ENCODE results near the gene TMEM184B.
"Not testable (repeated sequence)": the region's sequence is repeated elsewhere in the genome, so short reads cannot be mapped to it uniquely, and the experiment has no call there.

The TMEM184B gene

DNA sequence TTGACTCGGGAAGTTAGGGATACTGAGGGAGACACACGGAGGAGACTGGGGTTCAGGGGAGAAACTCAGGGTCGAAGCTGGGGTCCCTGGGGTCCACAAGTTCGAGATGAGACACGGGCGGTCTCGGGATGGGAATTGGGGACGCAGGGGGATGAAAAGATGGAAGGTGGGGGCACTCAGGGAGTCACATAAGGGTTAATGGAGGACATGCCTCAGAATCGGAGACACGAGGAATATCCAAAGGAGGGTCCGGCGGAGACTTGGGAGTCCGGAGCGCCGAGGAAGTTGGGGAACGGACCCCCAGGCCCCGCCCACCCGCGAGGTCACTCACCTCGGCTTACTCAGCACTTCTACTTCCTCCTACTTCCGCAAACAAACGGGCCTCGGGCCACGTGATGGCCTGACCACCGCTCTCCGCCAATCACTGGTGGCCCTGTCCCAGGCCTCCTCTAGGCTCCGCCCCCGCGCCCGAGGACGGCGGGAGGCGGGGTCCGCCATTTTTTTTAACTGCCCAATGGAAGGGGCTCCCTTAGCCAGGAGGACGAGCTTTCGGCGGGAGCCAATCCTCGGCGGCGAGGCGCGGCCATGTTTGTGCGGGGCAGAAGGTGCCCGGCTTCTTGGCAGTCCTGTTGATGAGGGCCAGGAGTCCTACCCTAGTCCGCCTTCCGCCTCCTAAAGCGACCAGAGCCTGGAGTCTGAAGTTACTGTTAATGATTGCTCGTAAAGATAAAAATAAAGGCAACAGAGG is 91.2 kb downstream of the TMEM184B start, which contains the start of gene PLA2G6:
Gene PLA2G6, minus strand, starts transcription at position 378 of the 748 bp plus-strand sequence. CDS start 12,404 bp downstream, outside the sequence.
- DNase-seq (ENCODE audit: low spot score) = peak; percentile 99

DNA sequence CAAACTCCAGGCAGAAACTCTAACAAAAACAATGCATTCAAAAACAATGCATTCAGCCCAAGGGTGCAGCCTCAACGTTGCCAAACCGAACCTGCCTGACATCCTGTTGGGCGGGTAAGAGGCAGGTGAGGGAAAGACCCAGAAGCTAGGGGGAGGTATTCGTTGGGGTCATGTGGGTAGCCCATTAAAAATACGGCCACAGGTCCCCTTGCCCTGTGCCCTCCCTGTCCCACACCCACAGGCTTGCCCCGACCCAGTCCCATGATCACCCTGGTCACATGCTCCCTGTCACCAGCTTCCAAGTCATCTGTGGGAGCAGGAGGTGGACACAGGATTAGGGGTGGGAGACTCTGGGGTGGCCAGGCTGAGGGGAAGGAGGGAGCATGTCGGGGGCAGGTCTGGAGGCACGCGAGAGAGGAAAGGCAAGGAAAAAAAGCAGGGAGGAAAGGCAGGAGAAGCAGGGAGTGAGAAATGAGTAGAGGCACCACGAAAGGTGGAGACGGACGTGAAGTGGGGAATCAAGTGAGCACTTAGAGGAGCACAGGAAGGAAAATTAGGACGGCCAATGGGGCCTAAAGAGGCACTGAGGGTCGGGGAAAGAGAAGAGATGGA is 91.9 kb downstream of the TMEM184B start:
- DNase-seq (ENCODE audit: low spot score) = peak; percentile 44

DNA sequence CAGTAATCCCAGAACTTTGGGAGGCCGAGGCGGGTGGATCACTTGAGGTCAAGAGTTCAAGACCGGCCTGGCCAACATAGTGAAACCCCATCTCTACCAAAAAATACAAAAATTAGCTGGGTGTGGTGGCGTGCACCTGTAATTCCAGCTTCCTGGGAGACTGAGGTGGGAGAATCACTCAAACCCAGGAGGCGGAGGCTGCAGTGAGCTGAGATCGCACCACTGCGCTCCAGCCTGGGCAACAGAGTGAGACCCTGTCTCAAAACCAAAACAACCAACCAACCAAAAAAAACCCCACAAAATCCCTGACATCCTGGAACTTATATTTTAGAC is 94.2 kb downstream of the TMEM184B start:
- DNase-seq (ENCODE audit: low spot score) = not testable (repeated sequence)

DNA sequence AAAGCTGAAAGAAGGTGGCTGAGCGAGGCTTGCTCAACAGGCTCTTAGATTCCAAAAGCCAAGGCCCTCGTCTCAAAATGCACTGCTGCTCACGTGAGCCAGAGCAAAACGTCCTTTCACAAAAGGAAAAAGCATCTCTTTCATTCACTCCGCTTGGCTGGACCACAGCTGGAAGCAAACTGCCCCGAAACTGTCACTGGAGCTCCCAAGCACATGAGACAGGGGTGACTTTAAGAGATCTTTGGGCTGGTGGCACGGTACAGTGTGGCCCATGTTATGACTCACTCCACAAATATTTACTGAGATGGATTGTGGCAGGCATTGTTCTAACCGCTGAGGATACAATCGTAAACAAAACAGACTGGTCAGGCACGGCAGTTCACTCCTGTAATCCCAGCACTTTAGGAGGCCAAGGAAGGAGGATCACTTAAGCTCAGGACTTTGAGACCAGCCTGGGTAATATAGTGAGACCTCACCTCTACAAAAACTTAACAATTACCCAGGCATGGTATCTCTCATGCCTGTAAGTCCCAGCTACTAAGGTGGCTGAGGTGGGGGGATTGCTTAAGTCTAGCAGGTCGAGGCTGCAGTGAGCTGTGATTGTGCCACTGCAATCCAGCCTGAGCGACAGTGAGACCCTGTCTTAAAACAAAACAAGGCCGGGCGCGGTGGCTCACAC is 94.7 kb downstream of the TMEM184B start:
- no peak for DNase-seq (ENCODE audit: low spot score)

DNA sequence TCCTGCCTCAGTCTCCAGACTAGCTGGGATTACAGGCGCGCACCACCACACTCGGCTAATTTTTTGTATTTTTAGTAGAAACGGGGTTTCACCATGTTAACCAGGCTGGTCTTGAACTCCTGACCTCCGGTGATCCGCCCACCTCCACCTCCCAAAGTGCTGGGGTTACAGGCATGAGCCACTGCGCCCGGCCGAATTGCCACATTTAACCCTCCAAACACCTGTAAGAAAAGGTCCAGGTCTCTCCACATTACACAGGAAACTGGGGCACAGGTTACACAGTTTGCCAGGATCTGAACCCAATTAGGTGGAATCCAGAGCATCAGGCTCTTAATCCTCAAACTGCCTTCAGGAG is 95.3 kb downstream of the TMEM184B start:
- DNase-seq (ENCODE audit: low spot score) = not testable (repeated sequence)

DNA sequence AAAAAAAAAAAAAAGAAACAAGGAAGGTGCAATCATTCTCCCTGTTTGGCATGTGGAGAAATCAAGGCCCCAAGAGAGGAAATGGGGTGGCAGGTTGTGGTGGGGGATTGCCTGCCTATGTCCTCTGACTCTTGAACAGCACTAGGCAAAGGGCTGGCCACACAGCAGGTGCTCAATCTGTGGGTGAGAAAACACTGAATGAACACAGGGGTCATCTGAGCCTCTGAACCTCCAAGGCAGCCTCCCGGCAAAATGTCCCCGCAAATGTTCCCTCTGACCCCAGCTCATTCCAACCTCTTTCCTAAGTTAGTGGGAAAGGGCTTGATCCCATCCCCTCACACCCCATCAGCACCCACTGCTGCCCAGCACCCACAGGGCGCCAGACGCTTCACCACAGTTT is 95.8 kb downstream of the TMEM184B start:
- no peak for DNase-seq (ENCODE audit: low spot score)

DNA sequence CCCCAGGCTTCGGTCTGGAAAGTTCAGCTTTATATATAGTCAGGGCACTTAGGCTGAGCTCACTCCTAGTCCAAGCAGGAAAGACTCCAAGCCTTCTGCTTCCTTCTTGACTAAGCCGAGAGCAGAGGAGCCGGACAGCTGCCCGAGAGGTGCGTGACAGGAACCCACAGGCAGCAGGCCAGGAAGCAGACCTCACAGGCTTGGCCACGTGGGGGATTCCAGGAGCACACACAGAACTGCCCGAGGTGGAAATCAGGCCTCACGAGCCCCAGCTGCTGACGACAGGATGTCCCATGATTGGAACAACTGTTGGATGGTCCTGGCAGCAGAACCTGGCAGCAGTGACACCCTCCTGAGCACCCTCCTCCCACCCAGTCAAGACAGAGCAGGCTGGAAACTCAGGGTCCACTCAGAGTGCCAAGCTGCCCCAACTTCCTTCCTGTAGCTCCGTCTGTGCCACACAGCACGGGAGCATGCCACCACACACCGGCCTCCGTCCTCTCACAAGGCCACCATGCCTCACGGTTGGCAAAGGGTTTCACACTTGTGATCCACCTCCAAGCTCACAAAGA is 96.6 kb downstream of the TMEM184B start:
- no peak for DNase-seq (ENCODE audit: low spot score)

DNA sequence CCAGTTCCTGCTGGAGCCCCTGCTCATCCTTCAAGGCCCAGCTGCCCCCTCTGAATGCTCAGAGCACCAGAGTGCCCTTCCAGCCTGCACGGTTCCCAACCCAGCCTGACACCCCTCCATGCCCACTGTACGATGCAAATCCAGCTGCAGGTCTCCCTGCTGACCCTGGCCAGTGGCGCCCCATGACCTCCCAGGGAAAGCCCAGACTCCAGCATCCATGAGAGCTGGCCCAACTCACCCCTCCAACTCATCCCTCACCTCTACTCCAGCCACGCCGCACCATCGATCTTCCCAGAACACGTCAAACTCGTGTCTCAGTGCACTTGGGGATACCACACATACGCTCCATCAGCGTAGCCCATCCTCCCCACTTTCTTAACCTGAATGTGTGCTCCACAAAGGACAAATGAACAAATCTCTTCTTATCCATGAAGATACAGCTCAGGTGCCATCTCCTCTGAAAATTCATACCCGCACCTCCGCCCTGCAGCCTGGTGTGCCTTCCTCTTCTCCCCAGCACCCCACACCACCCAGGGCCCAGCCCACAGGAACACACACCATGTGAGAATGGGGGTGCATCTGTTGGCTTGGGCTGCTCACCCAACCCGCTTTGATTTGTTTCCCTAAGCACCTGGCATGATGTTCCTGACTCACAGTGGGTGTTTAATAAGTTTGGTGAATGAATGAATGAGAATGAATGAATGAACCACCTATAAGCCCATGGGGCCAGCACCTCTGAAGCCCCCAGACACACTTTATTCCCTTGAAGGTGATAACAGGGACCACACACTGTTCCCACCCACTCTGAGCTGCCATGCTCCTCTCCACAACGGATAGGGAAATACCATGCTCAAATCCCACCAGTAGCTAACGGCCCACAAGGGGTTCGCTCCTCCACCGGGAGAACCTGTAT is 97.3 kb downstream of the TMEM184B start:
- DNase-seq (ENCODE audit: low spot score) = no peak

DNA sequence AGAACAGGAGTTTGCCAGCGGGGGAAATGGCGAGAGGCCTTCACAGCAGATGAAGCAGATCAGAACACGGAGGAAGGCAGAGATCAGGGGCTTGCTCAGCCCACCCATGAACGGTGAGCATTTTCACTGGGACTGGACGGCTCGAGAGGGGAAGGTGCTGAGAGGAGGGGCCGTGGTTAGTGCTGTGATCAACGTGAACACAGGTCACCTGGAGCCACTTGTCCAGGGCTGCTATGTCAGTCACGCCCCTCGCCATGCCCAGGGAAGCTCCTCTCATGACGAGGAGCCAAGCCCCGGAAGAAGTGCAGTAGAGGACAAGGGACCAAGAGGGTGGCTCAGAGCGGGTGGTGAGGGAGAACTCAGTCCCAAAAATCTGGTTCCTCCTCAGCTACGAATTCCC is 98.2 kb downstream of the TMEM184B start:
- no peak for DNase-seq (ENCODE audit: low spot score)

DNA sequence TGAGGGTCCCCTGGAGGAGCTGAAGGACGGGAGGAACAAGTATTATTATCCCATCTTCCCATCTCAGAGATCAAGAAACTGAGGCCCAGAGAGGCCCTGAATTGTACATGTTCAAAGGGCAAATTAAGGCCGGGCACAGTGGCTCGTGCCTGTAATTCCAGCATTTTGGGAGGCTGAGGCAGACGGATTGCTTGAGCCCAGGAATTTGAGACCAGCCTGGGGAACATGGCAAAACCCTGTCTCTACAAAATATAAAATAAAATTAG is 99.2 kb downstream of the TMEM184B start:
- DNase-seq (ENCODE audit: low spot score) = no peak

DNA sequence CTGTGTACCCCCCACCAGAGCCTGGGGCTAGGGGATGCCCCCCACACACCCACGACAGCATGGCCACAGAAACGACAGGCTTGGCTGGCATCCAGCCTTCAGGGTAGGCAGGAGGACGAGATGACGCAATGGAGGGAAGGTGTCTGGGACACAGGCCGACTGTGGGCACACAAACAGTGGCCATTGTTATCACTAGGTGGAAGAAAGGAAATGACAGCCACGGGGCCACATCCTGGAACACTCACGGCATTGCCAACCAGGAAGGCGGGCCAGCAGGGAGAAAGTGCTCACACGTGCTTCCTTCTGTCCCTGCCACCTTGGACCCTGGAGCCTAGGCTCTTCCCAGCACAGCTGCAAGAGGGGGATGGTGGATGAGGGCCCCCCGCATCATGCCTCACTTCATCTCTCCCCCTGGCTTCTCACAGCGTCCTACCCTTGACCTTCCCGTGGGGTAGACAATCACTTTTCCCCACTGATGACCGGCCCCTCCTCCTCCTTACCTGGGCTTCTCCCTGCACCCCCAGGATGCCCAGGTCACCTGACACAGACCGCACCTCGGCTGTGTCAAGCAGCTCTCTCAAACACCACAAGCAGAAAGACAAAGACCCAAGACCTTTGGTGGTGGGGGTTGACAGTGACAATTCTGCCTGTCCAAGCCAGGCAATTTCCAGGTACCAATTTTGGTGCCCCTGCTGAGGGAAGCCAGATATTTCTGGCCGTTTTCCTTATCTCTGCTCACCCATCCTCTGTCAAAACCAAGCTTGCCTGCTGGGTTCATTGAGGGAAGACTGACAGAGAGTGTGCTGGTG is 99.8 kb downstream of the TMEM184B start:
- no peak for DNase-seq (ENCODE audit: low spot score)

DNA sequence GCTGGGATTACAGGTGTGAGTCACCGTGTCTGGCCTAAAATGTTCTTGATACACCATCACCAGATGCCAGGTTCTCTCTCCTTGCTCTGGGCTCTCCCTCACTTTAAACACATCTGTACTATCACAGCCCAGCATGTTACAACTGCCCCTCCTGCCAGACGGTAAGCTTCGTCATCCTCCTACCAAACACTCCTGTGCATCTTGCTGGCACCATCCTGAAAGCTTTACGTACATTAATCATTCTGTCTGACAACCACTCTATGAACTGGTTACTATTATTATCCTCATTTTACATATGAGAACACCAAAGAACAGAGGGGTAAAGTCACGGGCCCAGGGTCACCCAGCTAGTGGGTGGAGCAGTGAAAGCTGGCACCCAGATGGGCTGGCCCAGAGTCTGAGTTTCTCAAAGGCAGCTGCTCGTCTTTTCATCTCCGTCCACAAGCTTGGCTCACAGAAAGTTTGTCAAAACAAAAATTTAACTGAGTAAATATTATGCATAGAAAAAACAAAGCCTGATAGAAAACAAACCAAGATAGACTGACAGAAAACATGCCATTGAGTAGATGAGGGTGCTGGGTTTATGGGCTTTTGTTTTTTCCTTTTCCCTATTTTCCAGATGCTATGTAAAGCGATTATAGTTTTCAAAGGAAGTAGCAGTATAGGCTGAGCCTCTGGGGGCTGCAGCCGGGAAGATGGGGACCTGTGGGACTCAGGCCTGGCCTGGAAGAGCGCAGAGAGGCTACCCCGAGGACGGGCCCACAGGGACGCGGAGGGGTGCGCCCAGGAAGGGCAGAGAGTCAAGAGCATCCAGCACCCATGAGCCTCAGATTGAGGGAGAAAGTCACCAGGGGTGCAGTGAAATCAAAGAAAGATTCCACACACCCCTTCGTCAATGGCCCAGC is 100.6 kb downstream of the TMEM184B start:
- DNase-seq (ENCODE audit: low spot score) = peak; percentile 19

DNA sequence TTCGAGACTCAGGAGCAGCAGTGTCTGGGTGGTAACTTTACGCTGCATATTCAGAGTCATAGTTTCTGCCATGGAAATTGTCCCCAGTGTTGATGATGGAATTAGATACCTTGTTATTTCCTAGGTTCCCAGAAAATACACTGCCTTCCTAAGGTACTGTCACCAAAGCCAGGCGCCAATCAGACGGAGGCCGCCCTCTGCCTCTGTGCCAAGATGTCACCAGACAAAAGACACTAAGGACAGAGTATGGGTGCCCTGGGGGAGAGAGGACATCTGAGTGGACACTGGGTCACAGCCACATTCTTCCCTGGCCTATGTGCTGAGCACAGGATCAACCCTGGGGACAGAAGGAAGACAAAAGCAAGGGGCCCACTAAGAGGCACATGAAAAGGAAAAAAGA is 102.3 kb downstream of the TMEM184B start:
- no peak for DNase-seq (ENCODE audit: low spot score)

Measured in NAMALWA (cell line).